Body of pancreas (tissue), 4 donors: ENCODE data around the gene TRNP1.
"Not testable (repeated sequence)": the region's sequence is repeated elsewhere in the genome, so short reads cannot be mapped to it uniquely, and the experiment has no call there.

Experiments
- POLR2A ChIP-seq, 3 donors: fragments of 450-650 bp; IDR thresholded peaks; one replicate each; pipeline ENCODE4 v1.6.1; 2016; ENCODE audit warnings: antibody characterized with exemption in 3 of 3, mild to moderate bottlenecking in 2 of 3
- TF ChIP-seq, protein P1 (sequence below), 7 experiments: fragments of 450-650 bp in 4 of 7; fragments of 200-600 bp in 3 of 7; sonication (generic) in 3 of 7; IDR thresholded peaks; one replicate each; pipeline ENCODE4 v1.5.1; 2016 to 2019; ENCODE audit warnings: antibody characterized with exemption in 7 of 7

DNA sequence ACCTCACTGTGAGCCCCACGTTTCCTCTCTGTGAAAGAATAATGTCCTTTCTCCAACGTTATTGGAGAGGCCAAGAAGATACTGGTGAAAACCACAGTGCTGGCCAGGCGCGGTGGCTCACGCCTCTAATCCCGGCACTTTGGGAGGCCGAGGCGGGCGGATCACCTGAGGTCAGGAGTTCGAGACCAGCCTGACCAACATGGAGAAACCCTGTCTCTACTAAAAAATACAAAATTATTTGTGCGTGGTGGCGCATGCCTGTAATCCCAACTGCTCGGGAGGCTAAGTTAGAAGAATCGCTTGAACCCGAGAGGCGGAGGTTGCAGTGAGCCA is 44.8 kb upstream of the TRNP1 start:
- TF ChIP-seq, protein P1, sequence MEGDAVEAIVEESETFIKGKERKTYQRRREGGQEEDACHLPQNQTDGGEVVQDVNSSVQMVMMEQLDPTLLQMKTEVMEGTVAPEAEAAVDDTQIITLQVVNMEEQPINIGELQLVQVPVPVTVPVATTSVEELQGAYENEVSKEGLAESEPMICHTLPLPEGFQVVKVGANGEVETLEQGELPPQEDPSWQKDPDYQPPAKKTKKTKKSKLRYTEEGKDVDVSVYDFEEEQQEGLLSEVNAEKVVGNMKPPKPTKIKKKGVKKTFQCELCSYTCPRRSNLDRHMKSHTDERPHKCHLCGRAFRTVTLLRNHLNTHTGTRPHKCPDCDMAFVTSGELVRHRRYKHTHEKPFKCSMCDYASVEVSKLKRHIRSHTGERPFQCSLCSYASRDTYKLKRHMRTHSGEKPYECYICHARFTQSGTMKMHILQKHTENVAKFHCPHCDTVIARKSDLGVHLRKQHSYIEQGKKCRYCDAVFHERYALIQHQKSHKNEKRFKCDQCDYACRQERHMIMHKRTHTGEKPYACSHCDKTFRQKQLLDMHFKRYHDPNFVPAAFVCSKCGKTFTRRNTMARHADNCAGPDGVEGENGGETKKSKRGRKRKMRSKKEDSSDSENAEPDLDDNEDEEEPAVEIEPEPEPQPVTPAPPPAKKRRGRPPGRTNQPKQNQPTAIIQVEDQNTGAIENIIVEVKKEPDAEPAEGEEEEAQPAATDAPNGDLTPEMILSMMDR (IDR thresholded peaks at IDR 0.05), result not testable (repeated sequence)
- TF ChIP-seq POLR2A (IDR thresholded peaks at IDR 0.05), result not testable (repeated sequence)
